IPS DF 4.7 (cell line): ENCODE data around the gene GRAPL.
A peak's percentile ranks its signal among the peaks of the same experiment; 100 is the strongest.
"Not testable (repeated sequence)": the region's sequence is repeated elsewhere in the genome, so short reads cannot be mapped to it uniquely, and the experiment has no call there.

Source experiments
- DNase-seq: peaks from one replicate; pipeline ENCODE4 v3.0.0-alpha.2; 2013; ENCODE audit warnings: low spot score; ENCODE audit errors: extremely low read depth

The GRAPL gene

GRCh38 chr17:19127148-19127980, at the start of gene GRAPL:
Gene GRAPL (plus strand): TSS chr17:19127589. CDS start chr17:19127620, 31 bp downstream.
- not testable (repeated sequence) for DNase-seq

DNA sequence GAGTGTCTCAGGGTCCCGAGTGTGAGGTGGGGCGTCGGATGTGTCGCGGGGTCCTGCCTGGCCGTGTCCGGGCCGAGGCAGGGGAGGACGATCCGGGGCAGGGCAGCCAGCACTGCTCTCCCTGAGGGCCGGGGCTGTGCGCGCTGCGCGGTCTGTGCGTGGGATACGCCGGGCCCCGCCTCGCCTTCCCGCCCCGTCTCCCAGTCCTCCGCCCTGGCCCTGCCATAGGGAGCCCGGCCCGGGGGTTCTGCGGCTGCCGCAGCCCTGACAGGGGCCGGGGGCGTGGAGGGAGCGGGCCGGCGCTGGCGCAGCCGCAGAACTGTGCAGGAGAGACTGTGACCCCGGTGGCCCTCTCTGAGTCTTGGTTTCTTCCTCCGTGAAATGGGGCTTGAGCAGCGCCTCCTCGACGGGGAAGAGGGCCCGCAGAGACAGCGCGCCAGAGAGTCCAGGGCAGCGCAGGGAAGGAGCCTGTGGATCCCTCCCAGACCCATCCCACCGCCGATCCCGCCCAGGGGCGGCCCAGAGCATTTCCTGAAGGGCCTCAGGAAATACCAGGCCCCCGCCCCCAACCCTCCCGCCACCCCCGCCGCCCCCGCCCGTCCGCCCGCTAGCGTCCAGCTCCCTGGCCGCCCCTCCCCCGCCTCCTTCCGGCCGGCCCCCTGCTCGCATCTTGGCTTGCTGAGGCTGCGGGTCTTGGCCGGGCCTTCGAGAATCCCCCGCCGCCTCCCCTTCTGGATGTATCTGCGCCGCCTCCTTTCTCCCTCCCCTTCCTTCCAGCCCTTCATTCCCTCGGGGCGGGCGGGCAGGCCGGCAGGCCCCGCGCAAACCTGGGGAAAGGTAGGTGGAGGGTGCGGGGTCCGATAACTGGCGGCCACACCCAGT, 38.3 kb upstream of the GRAPL start:
- not testable (repeated sequence) for DNase-seq

DNA sequence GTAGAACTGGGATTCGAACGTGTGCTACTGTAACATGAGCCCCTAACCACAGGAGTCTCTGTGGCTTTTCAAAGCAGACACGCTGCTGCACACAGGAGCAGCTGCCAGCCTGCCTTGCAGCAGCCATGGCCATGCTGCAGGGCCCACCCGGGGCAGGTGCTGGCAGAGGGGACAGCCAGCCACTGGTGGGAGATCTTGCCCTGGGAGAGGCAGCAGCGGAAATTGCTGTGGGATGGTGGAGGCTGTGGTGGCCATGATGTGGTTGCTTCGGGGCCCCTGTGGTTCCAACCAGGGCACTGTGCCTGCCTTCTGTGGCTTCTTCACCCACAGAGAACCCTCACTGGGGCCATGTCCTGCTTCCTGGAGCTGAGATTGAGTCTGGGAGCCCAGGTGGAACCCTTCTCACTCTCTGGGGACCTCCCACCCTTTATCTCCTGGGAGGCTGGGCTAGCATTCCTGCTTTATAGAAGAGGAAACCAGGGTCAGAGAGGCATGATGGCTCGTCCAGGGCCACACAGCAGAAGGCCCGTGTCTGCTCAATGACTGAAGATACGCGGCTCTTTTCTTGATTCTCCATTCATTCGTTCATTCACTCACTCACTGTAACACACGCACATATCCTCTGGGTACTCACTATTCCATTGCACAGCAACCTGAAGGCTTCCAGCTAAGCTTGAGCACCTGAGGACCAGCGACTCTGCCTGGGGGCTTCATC, 37.2 kb upstream of the GRAPL start:
- DNase-seq = not testable (repeated sequence)

GRCh38 chr17:19092737-19093683, 34.4 kb upstream of the GRAPL start:
- not testable (repeated sequence) for DNase-seq

GRCh38 chr17:19093684-19094438, 33.5 kb upstream of the GRAPL start:
- DNase-seq = not testable (repeated sequence)

GRCh38 chr17:19108517-19108916, 18.9 kb upstream of the GRAPL start:
- DNase-seq = not testable (repeated sequence)

GRCh38 chr17:19110189-19111097, 16.9 kb upstream of the GRAPL start:
- not testable (repeated sequence) for DNase-seq

DNA sequence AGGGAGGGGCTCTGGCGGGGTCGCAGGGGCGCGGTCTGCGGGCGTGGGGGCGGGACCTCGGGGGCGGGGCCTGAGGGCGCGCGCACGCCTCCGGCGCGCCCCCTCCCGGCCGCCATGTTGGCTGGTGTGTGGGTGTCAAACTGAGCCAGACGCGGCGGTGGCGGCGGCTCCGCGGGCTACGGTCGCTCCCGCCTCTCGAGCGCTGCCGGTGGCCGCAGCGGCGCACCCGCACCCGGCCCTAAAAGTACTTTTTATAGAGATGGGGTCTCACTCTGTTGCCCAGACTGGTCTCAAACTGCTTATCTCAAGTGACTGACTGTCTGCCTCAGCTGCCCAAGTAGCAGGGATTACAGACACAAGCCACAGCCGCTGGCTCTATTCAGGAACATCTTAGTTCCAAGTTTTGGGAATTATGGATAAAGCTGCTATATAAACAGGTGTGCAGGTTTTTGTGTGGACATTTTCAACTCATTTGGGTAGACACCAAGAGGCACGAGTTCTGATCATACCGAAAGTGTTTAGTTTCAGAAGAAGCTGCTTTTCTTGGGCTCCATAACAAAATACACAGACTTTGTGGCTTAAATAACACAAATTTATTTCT, 16.2 kb upstream of the GRAPL start:
- not testable (repeated sequence) for DNase-seq

DNA sequence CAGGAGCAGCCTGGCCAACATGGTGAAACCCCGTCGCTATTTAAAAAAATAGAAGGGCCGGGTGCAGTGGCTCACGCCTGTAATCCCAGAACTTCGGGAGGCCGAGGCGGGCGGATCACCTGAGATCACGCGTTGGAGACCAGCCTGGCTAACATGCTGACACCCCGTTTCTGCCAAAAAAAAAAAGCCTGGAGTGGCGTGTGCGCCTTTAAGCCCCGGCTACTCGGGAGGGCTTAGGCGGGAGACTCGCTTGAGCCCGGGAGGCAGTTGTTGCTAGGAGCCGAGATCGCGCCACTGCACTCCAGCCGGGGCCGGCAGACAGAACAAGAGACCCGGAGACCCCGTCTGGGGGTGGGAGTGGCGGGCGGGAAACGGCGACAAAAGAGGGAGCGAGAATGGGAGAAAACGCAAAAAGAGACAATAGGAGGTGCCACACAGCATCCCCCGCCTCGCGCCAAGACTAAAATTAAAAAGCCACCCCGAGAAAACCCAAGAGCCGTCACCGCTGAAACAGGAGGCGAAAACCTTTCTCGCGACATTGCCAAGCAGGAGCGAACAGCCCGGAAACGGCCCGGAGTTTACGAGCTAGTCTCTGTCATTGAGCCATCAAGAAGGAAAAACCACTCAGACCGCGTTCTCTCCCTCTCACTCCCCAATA, 15.5 kb upstream of the GRAPL start:
- DNase-seq = peak; percentile 81

DNA sequence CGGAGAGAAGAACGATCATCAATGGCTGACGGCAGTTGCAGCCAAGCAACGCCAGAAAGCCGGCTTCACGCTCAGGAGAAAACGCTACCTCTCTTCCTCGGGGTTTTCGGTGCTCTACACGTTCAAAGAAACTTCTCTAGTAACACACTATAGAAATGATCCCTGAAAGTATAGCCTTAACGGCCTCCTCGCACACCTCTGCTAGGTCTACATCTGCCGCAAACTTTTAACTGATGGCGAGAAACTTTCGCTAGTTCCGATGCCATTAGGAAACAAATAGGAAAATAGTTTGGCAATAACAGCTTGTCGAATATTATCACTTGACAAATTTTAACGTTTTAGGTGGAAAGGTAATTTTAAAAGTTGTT, 14.9 kb upstream of the GRAPL start:
- DNase-seq = not testable (repeated sequence)

GRCh38 chr17:19118695-19119094, 8.7 kb upstream of the GRAPL start:
- not testable (repeated sequence) for DNase-seq

- not testable (repeated sequence) for DNase-seq
Observed at GRCh38 chr17:19125289-19125688, 2.1 kb upstream of the GRAPL start.

- DNase-seq = not testable (repeated sequence)
Observed at GRCh38 chr17:19129500-19129899, 2.1 kb downstream of the GRAPL start.

DNA sequence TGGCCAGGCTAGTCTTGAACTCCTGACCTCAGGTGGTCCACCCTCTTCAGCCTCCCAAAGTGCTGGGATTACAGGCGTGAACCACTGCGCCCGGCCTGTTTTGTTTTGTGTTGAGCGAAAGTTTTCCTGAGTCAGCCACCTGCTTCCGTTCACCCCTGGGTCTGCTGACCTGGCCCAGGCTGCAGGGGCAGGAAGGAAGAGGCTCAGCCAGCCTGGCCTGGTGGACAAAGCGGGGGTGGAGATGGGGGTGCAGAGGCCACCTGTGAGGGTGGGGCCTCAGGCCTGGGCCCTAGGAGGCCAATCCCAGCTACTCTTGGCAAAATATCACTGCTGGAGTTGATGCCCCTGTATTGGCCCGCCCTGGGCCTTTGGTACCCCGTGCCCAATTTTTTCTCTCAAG, 3.7 kb downstream of the GRAPL start:
- DNase-seq = not testable (repeated sequence)

DNA sequence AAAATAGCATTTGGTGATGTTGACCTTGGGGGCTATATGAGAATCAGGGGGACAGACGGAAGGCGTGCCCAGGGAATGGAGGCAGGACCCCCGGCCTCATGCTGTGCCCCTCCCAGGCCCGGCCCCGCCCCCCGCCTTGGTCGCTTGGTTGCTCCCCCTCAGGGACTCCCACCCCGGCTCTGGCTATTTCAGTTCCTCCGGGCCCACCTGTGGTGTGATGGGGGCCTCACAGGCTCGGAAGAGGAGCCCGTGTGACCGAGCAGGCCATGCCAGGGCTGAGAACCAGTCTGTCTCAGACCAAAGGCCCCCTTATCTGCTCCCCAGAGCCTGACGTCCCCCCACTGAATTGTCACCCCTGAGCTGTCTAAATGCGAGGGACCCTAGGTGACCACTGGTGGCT, 4.4 kb downstream of the GRAPL start:
- DNase-seq = not testable (repeated sequence)

DNA sequence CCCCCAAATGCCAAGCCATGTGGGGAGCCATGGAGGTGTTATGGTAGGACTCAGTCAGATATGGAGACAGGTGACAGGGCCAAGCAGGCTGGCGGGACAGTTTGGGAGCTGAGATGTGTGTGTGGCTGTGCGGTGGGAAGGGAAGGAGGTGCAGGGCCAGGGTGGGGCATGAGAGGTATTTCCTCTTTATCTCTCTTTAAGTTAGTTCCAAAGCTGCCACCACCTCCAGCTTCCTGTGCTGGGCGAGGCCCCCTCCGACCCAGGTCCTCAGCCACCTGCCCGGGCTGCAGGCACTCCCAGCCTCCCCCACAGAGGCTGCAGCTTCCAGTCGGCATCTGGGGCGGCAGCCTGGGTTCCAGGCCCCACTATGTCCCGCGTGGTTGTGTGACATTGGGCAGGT, 6.4 kb downstream of the GRAPL start:
- DNase-seq = not testable (repeated sequence)

DNA sequence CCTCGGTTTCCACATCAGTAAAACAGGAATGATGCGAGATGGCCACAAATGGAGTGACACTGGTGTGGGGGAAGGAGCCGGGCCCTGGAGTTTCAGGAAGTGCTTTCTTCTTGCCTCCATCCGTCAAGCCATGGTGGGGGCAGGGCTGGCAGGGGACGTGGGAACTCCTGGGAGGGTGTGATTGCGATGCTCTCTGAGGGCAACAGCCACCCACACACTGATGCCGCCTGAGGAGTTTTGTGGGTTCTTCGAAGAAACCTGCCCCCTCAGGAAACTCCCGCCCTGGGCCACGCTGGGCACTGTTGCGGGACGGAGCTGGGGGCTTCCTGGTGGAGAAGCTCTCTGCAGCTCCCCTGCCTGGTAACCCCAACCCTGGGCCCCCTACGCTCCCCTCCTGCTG, 8.0 kb downstream of the GRAPL start:
- not testable (repeated sequence) for DNase-seq

- not testable (repeated sequence) for DNase-seq
Observed at GRCh38 chr17:19136138-19136537, 8.7 kb downstream of the GRAPL start.
